Measurements from ENCODE around the gene XYLT1.

Gene XYLT1

DNA sequence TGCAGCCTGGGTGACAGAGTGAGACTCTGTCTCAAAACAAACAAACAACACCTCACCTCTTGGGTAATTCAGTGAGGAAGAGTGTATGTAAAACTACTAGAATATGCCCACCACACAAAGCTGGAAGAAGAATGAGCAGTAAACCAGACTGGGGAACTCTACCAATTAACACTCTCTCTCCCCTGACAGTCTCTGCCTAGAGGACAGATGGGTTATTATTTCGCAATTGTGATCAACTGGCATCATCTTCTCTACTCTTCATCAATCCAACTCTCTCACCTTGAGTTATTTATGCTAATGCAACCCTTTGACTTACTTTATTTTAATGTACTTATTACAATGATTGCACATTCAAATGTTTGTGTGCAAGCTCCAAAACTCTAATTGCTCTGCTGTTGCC, 205.6 kb downstream of the XYLT1 start:
- TF ChIP-seq CTCF (IDR thresholded peaks at IDR 0.05), result no peak
- H3K27ac Mint-ChIP-seq, result no peak overlapping the region
- no peaks in the 10 kb centered on the region for H3K36me3 Mint-ChIP-seq (ENCODE audit: low read depth)
- peaks cover 12% of the 10 kb centered on the region for H3K27me3 Mint-ChIP-seq (ENCODE audit: low read depth, poor library complexity)
- no peak overlapping the region for H3K4me3 Mint-ChIP-seq
- H3K4me1 Mint-ChIP-seq, result peaks cover 29% of the 10 kb centered on the region
- no peak for DNase-seq
- no peaks in the 10 kb centered on the region for H3K9me3 Mint-ChIP-seq

DNA sequence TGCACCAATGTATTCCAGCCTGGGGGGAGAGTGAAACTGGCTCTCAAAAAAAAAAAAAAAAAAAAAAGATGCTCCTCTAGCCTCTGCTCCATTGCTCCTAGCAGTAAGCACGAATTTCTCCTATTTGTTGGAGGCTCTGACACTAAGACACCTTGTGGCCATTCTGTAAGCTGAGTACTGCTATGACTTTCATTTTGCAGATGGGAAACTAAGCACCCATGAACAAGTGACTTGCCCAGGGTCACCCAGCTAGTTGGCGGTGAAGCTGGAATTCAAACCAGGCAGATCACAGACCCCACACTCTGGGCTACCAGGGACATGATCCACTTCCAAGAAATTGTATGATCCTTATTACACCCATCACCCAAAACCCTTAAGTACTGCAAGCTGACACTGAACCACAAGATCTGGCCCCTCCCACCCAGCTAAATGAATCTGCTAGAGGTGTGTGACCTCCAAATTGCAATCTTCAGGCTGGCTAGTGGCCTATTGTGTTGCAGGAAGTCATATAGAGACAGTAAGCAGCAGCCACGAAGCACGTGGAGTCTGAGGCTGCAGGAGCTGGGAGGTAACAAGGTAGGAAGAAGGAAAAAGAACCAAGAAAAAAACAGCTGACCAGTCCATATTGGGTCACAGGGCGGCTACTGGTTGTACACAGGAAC, 209.4 kb downstream of the XYLT1 start:
- H3K27ac Mint-ChIP-seq, result no peak overlapping the region
- DNase-seq, result no peak
- H3K27me3 Mint-ChIP-seq (ENCODE audit: low read depth, poor library complexity), result peaks cover 19% of the 10 kb centered on the region
- no peak overlapping the region for H3K4me3 Mint-ChIP-seq
- TF ChIP-seq CTCF (IDR thresholded peaks at IDR 0.05), result no peak
- peaks cover 56% of the 10 kb centered on the region for H3K4me1 Mint-ChIP-seq
- no peaks in the 10 kb centered on the region for H3K36me3 Mint-ChIP-seq (ENCODE audit: low read depth)
- no peaks in the 10 kb centered on the region for H3K9me3 Mint-ChIP-seq

GRCh38 chr16:17260276-17260849, 210.4 kb downstream of the XYLT1 start:
- DNase-seq, result peak; percentile 51
- peaks cover 56% of the 10 kb centered on the region for H3K4me1 Mint-ChIP-seq
- H3K27me3 Mint-ChIP-seq (ENCODE audit: low read depth, poor library complexity), result peaks cover 19% of the 10 kb centered on the region
- no peaks in the 10 kb centered on the region for H3K9me3 Mint-ChIP-seq
- H3K4me3 Mint-ChIP-seq, result no peak overlapping the region
- no peaks in the 10 kb centered on the region for H3K36me3 Mint-ChIP-seq (ENCODE audit: low read depth)
- no peak overlapping the region for H3K27ac Mint-ChIP-seq
- TF ChIP-seq CTCF (IDR thresholded peaks at IDR 0.05), result no peak

GRCh38 chr16:17259751-17260270, 210.9 kb downstream of the XYLT1 start:
- Mint-ChIP-seq H3K9me3 (no peaks in the 10 kb centered on the region), H3K4me3 (no peak overlapping the region), H3K27me3 (ENCODE audit: low read depth, poor library complexity) (peaks cover 19% of the 10 kb centered on the region), H3K36me3 (ENCODE audit: low read depth) (no peaks in the 10 kb centered on the region), H3K4me1 (peaks cover 56% of the 10 kb centered on the region), H3K27ac (no peak overlapping the region)
- no peak for TF ChIP-seq CTCF (IDR thresholded peaks at IDR 0.05)
- DNase-seq, result no peak

- no peak overlapping the region for H3K27ac Mint-ChIP-seq
- DNase-seq, result no peak
- no peaks in the 10 kb centered on the region for H3K9me3 Mint-ChIP-seq
Observed at GRCh38 chr16:17258848-17259713, 211.7 kb downstream of the XYLT1 start.

More at GRCh38 chr16:17258848-17259713, 211.7 kb downstream of the XYLT1 start:
- peaks cover 56% of the 10 kb centered on the region for H3K4me1 Mint-ChIP-seq
- TF ChIP-seq CTCF (IDR thresholded peaks at IDR 0.05), result no peak
- H3K4me3 Mint-ChIP-seq, result no peak overlapping the region
- H3K36me3 Mint-ChIP-seq (ENCODE audit: low read depth), result no peaks in the 10 kb centered on the region
- H3K27me3 Mint-ChIP-seq (ENCODE audit: low read depth, poor library complexity), result peaks cover 19% of the 10 kb centered on the region
